Liver (tissue), 3 donors: ENCODE results near the gene PAPPA2.

ENCODE experiments used
- CTCF ChIP-seq: fragments of 150-350 bp; IDR thresholded peaks from 2 replicates; pipeline ENCODE4 v1.5.1; 2017; ENCODE audit warnings: improper control_type of control experiment, low read depth, low read length; ENCODE audit not compliant: missing input control
- GABPA ChIP-seq, 2 donors: IDR thresholded peaks in 1 of 2; conservative IDR thresholded peaks in 1 of 2; 2 replicates each; pipeline ENCODE4 v1.6.1; 2016; ENCODE audit warnings: antibody characterized with exemption in 2 of 2, mild to moderate bottlenecking in 1 of 2, moderate library complexity in 1 of 2
- HNF4G ChIP-seq: IDR thresholded peaks from 2 replicates; pipeline ENCODE4 v1.6.1; 2016; ENCODE audit warnings: antibody characterized with exemption
- TAF1 ChIP-seq: conservative IDR thresholded peaks from 2 replicates; pipeline ENCODE4 v1.6.1; 2016; ENCODE audit warnings: antibody characterized with exemption, mild to moderate bottlenecking
- YY1 ChIP-seq: IDR thresholded peaks from 2 replicates; pipeline ENCODE4 v1.6.1; 2016; ENCODE audit warnings: antibody characterized with exemption, mild to moderate bottlenecking
- donor health status: healthy.
- donor health status: healthy.

- TF ChIP-seq TAF1: no peak
- no peak for TF ChIP-seq YY1
- TF ChIP-seq GABPA (IDR thresholded peaks at IDR 0.05 in 1 of 2, conservative IDR thresholded peaks at IDR 0.05 in 1 of 2): no peak
- no peak for TF ChIP-seq CTCF
- TF ChIP-seq HNF4G: no peak
Measured at GRCh38 chr1:176879784-176880620, 417.0 kb downstream of the PAPPA2 start.
